Measurements from ENCODE around the gene EEF1B2. TPM values are rescaled to one million over a fixed set of nuclear protein-coding genes. Genes with fewer than 3 reads are reported as not detected.
"Not testable (repeated sequence)": the region's sequence is repeated elsewhere in the genome, so short reads cannot be mapped to it uniquely, and the experiment has no call there.

Gene EEF1B2
- total RNA-seq, 6 experiments from 2014 or later = 146 to 228 (median 190) TPM

DNA sequence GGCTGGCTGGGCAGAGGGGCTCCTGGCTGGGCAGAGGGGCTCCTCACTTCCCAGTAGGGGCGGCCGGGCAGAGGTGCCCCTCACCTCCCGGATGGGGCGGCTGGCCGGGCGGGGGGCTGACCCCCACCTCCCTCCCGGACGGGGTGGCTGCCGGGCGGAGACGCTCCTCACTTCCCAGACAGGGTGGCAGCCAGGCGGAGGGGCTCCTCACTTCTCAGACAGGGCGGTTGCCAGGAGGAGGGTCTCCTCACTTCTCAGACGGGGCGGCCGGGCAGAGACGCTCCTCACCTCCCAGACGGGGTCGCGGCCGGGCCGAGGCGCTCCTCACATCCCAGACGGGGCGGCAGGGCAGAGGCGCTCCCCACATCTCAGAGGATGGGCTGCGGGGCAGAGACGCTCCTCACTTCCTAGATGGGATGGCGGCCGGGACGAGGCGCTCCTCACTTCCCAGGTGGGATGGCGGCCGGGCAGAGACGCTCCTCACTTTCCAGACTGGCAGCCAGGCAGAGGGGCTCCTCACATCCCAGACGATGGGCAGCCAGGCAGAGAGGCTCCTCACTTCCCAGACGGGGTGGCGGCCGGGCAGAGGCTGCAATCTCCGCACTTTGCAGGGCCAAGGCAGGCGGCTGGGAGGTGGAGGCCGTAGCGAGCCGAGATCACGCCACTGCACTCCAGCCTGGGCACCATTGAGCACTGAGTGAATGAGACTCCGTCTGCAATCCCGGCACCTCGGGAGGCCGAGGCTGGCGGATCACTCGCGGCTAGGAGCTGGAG is 12.1 kb downstream of the EEF1B2 start:
- H3K4me1 ChIP-seq; H3K27ac ChIP-seq; H3K27me3 ChIP-seq; ATAC-seq; H3K9me3 ChIP-seq; H3K36me3 ChIP-seq; intact Hi-C loops (cut with DNase I); DNase-seq; H3K4me3 ChIP-seq: not testable (repeated sequence)
- no CpG with 5 or more reads among the region's 52 CpGs for WGBS (ENCODE audit: insufficient coverage, low coverage, low lambda C conversion rate, missing lambda C conversion rate)

DNA sequence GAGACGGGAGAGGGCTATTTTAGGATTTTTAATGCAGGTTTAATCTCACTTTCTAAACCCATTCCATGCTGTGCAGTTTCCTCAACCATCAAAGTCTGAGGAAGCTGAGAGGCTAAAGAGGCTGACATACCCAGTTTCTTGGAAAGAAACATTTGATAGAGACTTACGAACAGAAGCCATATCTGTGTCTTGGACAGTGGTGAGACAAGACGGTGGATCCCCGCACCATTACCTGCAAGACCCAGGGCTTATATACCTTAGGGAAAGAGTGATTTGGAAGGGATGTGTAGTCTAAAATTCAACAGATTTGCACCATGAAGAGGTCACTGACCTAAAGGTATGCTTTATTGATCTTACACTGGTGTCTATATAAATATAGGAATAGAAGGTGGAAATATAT is 13.5 kb downstream of the EEF1B2 start:
- Histone ChIP-seq H3K4me1 (no peaks in the 10 kb centered on the region), H3K27ac (no peak overlapping the region), H3K36me3 (no peaks in the 10 kb centered on the region), H3K9me3 (no peaks in the 10 kb centered on the region), H3K27me3 (no peaks in the 10 kb centered on the region), H3K4me3 (no peak overlapping the region)
- intact Hi-C loops (cut with DNase I) = no loop called here
- DNase-seq (no peak), ATAC-seq (no peak)
- TF ChIP-seq, protein P1, sequence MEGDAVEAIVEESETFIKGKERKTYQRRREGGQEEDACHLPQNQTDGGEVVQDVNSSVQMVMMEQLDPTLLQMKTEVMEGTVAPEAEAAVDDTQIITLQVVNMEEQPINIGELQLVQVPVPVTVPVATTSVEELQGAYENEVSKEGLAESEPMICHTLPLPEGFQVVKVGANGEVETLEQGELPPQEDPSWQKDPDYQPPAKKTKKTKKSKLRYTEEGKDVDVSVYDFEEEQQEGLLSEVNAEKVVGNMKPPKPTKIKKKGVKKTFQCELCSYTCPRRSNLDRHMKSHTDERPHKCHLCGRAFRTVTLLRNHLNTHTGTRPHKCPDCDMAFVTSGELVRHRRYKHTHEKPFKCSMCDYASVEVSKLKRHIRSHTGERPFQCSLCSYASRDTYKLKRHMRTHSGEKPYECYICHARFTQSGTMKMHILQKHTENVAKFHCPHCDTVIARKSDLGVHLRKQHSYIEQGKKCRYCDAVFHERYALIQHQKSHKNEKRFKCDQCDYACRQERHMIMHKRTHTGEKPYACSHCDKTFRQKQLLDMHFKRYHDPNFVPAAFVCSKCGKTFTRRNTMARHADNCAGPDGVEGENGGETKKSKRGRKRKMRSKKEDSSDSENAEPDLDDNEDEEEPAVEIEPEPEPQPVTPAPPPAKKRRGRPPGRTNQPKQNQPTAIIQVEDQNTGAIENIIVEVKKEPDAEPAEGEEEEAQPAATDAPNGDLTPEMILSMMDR (IDR thresholded peaks at IDR 0.05) = no peak
- TF ChIP-seq POLR2A (IDR thresholded peaks at IDR 0.05) = no peak
- 88% methylated on average over 3 of the region's 4 CpGs for WGBS (ENCODE audit: insufficient coverage, low coverage, low lambda C conversion rate, missing lambda C conversion rate)

DNA sequence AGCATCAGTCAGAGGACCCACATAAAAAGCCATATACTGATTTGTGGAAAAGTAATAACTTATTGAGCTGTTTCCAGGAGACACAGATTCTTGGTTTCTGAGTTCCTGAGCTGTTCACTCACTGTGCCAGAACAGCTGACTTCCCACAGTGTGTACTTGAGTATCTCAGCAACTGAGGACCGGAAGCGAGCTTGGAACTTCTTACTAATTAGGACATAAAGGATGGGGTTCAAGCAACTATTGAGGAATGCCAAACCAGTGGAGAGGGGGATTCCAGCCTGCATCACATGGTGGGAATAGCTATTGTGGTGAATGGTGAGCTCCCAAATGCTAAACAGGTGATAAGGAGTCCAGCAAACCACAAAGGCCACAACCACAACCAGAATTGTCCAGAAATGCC is 16.4 kb downstream of the EEF1B2 start:
- H3K27me3 ChIP-seq = no peaks in the 10 kb centered on the region
- TF ChIP-seq, protein P1 (IDR thresholded peaks at IDR 0.05) = no peak
- TF ChIP-seq POLR2A (IDR thresholded peaks at IDR 0.05) = no peak
- WGBS (ENCODE audit: insufficient coverage, low coverage, low lambda C conversion rate, missing lambda C conversion rate) = 82% methylated on average over 2 of the region's 2 CpGs
- no peak overlapping the region for H3K4me3 ChIP-seq
- intact Hi-C loops (cut with DNase I) = no loop called here
- no peaks in the 10 kb centered on the region for H3K4me1 ChIP-seq
- H3K9me3 ChIP-seq = no peaks in the 10 kb centered on the region
- no peak for ATAC-seq
- no peak overlapping the region for H3K27ac ChIP-seq
- no peak for DNase-seq
- no peaks in the 10 kb centered on the region for H3K36me3 ChIP-seq

DNA sequence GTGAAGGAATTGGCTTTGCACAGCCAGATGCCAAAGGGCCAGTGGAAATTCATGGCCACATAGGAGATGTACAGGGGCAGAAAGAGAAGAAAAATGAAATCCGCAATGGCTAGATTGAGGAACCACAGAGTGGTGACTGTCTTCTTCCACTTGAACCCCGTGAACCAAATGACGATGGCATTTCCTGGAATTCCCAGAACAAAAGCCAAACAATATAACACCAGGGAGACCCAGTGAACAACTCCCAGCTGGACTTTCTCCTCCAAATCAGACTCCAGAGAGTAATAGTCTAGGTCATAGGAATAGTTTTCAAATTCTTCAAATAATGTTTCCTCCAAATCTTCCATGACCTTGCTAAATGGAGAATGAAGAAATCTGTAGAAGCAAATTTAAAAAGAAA is 17.2 kb downstream of the EEF1B2 start:
- intact Hi-C loops (cut with DNase I) = no loop called here
- Histone ChIP-seq H3K9me3 (no peaks in the 10 kb centered on the region), H3K27me3 (no peaks in the 10 kb centered on the region), H3K27ac (no peak overlapping the region), H3K4me3 (no peak overlapping the region), H3K36me3 (no peaks in the 10 kb centered on the region), H3K4me1 (no peaks in the 10 kb centered on the region)
- DNase-seq = no peak
- TF ChIP-seq POLR2A (IDR thresholded peaks at IDR 0.05) = no peak
- TF ChIP-seq, protein P1 (IDR thresholded peaks at IDR 0.05) = no peak
- ATAC-seq = no peak
- 48% methylated on average over 3 of the region's 3 CpGs for WGBS (ENCODE audit: insufficient coverage, low coverage, low lambda C conversion rate, missing lambda C conversion rate)

DNA sequence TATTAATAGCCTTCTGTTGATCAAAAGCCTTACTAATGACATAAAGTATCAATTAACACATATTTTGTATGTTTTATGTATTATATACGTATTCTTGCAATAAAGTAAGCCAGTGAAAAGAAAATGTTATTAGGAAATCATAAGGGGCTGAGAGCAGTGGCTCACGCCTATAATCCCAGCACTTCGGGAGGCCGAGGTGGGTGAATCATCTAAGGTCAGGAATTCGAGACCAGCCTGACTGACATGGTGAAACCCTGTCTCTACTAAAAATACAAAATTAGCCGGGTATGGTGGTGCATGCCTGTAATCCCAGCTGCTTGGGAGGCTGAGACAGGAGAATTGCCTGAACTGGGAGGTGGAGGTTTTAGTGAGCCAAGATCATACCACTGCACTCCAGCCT is 21.8 kb downstream of the EEF1B2 start:
- H3K36me3 ChIP-seq; H3K4me1 ChIP-seq; ATAC-seq; H3K9me3 ChIP-seq; H3K27ac ChIP-seq; H3K4me3 ChIP-seq; intact Hi-C loops (cut with DNase I); DNase-seq; H3K27me3 ChIP-seq: not testable (repeated sequence)
- WGBS (ENCODE audit: insufficient coverage, low coverage, low lambda C conversion rate, missing lambda C conversion rate) = 71% methylated on average over 6 of the region's 6 CpGs

Measured in right lobe of liver (tissue), 6 donors.